ENCODE data around the gene TM6SF1. TPM values are rescaled to one million over a fixed set of nuclear protein-coding genes. Genes with fewer than 3 reads are reported as not detected.
"Not testable (repeated sequence)": the region's sequence is repeated elsewhere in the genome, so short reads cannot be mapped to it uniquely, and the experiment has no call there.

The TM6SF1 gene
- total RNA-seq, 2 experiments from 2014 or later, result not detected

- no peaks in the 10 kb centered on the region for H3K9me3 ChIP-seq (ENCODE audit: control insufficient read depth in 1 of 2, insufficient read depth in 1 of 2, low read length in 2 of 2)
- peaks cover 1% of the 10 kb centered on the region for H3K36me3 ChIP-seq (ENCODE audit: insufficient read depth, low read length)
- H3K9me3 Mint-ChIP-seq, result no peaks in the 10 kb centered on the region
- no peaks in the 10 kb centered on the region for H3K27me3 ChIP-seq (ENCODE audit: control insufficient read depth in 1 of 2, insufficient read depth in 2 of 2, low read length in 2 of 2)
- intact Hi-C loops (cut with DNase I, micrococcal nuclease), result loop anchor here (2.0 to 10.0 kb wide), 7 partner anchors 53 to 527 kb away; partner anchors contain the start of genes C15orf40 (in 2 of the 2), FSD2 (in 1 of the 2), RAMAC (in 1 of the 2) and RPS17 (in 1 of the 2)
- peak overlapping the region; percentile 82 for H3K4me3 ChIP-seq (ENCODE audit: low read length)
- H3K4me3 Mint-ChIP-seq, result peak overlapping the region; percentile 88
- peaks cover 9% of the 10 kb centered on the region for H3K4me1 Mint-ChIP-seq (ENCODE audit: low read depth)
- H3K27ac Mint-ChIP-seq, result peak overlapping the region; percentile 81
- H3K27ac ChIP-seq (ENCODE audit: low read depth in 1 of 2, low read length in 2 of 2), result peak overlapping the region; percentile 57 to 74
- ChIA-PET POLR2A (interaction anchor here (1.2 to 2.5 kb wide), 6 partner anchors 17 to 527 kb away, joined by 3 to 17 read pairs (median 6); partner anchors contain the start of genes RAMAC and RPS17), CTCF (interaction anchor here (0.6 to 1.5 kb wide), 2 partner anchors 57 to 131 kb away, joined by 3 read pairs; no protein-coding TSS in a partner anchor)
- no peaks in the 10 kb centered on the region for H3K27me3 Mint-ChIP-seq
- no peak for DNase-seq
- no peak for ATAC-seq (ENCODE audit: poor library complexity)
- TF ChIP-seq CTCF (IDR thresholded peaks at IDR 0.05), result no peak
- peaks cover 16% of the 10 kb centered on the region for H3K36me3 Mint-ChIP-seq (ENCODE audit: low read depth)
- peaks cover 20% of the 10 kb centered on the region for H3K4me1 ChIP-seq (ENCODE audit: insufficient read depth, low read length)
Observed at GRCh38 chr15:83067638-83067962, 39.8 kb upstream of the TM6SF1 start.

DNA sequence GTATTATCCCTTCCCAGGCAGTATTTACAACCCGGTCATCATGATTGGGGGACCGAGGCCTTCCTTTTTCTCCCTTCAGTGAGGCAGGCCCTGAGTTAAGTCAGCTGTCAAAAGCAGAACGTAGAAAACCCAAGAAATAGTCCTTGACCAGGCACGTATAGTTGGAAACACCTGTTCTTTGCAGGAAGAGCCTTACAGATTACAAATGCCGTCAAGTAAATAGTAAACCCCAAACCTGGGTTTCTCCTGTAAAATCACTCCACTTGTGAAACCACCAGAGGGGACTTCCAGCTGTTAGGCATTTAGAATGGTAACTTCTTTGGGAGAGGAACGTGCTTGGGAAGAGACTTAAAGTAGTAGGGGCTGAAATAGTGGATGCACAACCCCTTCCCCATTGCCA lies 39.4 kb upstream of the TM6SF1 start:
- Histone ChIP-seq H3K27ac (ENCODE audit: low read depth in 1 of 2, low read length in 2 of 2) (no peak overlapping the region), H3K9me3 (ENCODE audit: control insufficient read depth in 1 of 2, insufficient read depth in 1 of 2, low read length in 2 of 2) (peaks cover under 1 to 1% of the 10 kb centered on the region in 2 experiments), H3K4me1 (ENCODE audit: insufficient read depth, low read length) (peaks cover 18% of the 10 kb centered on the region), H3K27me3 (ENCODE audit: control insufficient read depth in 1 of 2, insufficient read depth in 2 of 2, low read length in 2 of 2) (no peaks in the 10 kb centered on the region), H3K4me3 (ENCODE audit: low read length) (no peak overlapping the region), H3K36me3 (ENCODE audit: insufficient read depth, low read length) (no peaks in the 10 kb centered on the region)
- ATAC-seq (ENCODE audit: poor library complexity) (no peak), DNase-seq (peak in 1 of 14 experiments; percentile 11)
- Mint-ChIP-seq H3K9me3 (no peaks in the 10 kb centered on the region), H3K4me3 (peak overlapping the region; percentile 88), H3K27ac (peak overlapping the region; percentile 81), H3K27me3 (no peaks in the 10 kb centered on the region), H3K36me3 (ENCODE audit: low read depth) (peaks cover 16% of the 10 kb centered on the region), H3K4me1 (ENCODE audit: low read depth) (peaks cover 9% of the 10 kb centered on the region)
- ChIA-PET CTCF (interaction anchor here (1.5 kb wide), 1 partner anchor 57 kb away, joined by 3 read pairs; no protein-coding TSS in a partner anchor), POLR2A (interaction anchor here (2.5 kb wide), 1 partner anchor 528 kb away, joined by 17 read pairs; the partner anchor contains the start of gene RPS17)
- intact Hi-C loops (cut with DNase I, micrococcal nuclease), result loop anchor here (5.0 to 10.0 kb wide), 6 partner anchors 53 to 393 kb away; partner anchors contain the start of genes C15orf40 (in 2 of the 2), FSD2 (in 1 of the 2), RAMAC (in 1 of the 2) and WHAMM (in 1 of the 2)
- TF ChIP-seq CTCF (IDR thresholded peaks at IDR 0.05), result no peak

DNA sequence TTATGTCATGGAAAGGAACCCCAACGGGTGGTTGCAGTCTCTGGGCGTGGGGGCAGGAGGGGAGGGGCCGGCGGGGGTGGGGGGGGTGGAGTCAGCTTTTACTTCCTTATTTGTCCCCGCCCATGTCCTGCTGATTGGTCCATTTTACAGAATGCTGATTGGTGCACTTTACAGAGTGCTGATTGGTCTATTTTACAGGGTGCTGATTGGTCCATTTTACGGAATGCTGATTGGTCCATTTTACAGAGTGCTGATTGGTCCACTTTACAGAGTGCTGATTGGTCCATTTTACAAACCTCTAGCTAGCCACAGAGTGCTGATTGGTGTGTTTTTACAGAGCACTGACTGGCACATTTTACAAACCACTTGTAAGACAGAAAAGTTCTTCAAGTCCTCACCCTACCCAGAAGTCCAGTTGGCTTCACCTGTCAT lies 38.2 kb upstream of the TM6SF1 start:
- H3K27ac Mint-ChIP-seq, result peak overlapping the region; percentile 78

More for the DNA sequence above, 38.2 kb upstream of the TM6SF1 start:
- H3K4me1 Mint-ChIP-seq (ENCODE audit: low read depth); POLR2A ChIA-PET; H3K36me3 ChIP-seq (ENCODE audit: insufficient read depth, low read length); H3K27ac ChIP-seq (ENCODE audit: low read depth in 1 of 2, low read length in 2 of 2); CTCF ChIA-PET; H3K27me3 Mint-ChIP-seq; H3K9me3 Mint-ChIP-seq; H3K27me3 ChIP-seq (ENCODE audit: control insufficient read depth in 1 of 2, insufficient read depth in 2 of 2, low read length in 2 of 2); H3K4me3 ChIP-seq (ENCODE audit: low read length): not testable (repeated sequence)
- ATAC-seq (ENCODE audit: poor library complexity), result peak; percentile 22
- Mint-ChIP-seq H3K4me3 (peak overlapping the region; percentile 82), H3K36me3 (ENCODE audit: low read depth) (peaks cover 18% of the 10 kb centered on the region)
- DNase-seq, result peak in 10 of 14 experiments; percentile 3 to 80 (median 34)
- intact Hi-C loops (cut with DNase I, micrococcal nuclease), result loop anchor here (5.0 to 10.0 kb wide), 6 partner anchors 54 to 394 kb away; partner anchors contain the start of genes C15orf40 (in 2 of the 2), FSD2 (in 1 of the 2), RAMAC (in 1 of the 2) and WHAMM (in 1 of the 2)
- Histone ChIP-seq H3K9me3 (ENCODE audit: control insufficient read depth in 1 of 2, insufficient read depth in 1 of 2, low read length in 2 of 2) (peaks cover 7 to 13% of the 10 kb centered on the region in 2 experiments), H3K4me1 (ENCODE audit: insufficient read depth, low read length) (peaks cover 10% of the 10 kb centered on the region)

Data from CD4-positive, alpha-beta T cell (primary cell).